ENCODE measurements around the gene TLE4. TPM values are rescaled to one million over a fixed set of nuclear protein-coding genes. Genes with fewer than 3 reads are reported as not detected.

The TLE4 gene
- total and polyA plus RNA-seq, 2 of the 13 experiments (the other 11 are each of a cell fraction or from before 2014, with no cell fraction given): 2.0 to 2.3 TPM

DNA sequence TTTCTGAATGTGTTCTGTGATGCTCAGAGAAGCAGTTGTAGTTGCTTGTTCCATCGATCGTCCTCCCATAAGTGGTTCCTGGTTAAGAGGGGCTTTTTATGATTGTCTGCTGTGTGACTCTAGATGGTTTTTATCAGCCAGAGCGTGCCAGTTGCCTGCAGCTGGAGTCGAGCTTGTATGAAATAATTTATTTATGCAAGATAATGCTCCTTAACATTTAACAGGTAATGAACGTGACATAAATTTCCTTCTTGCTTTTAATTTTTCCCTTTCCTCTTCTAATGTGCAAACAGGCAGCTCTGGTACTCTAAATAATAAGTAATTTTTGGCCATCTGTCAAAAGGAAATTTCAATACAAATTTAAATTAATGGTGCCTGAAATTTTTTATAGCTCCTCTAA lies 84.4 kb downstream of the TLE4 start:
- DNase-seq (ENCODE audit: low spot score) (no peak), ATAC-seq (no peak), FAIRE-seq (no peak)
- CTCF ChIA-PET (ENCODE audit: low intra/inter-chr PET ratio, low total read pairs): no interaction called here
- H3K4me2 ChIP-seq (ENCODE audit: low read depth, low read length): no peak overlapping the region
- no peak overlapping the region for H3K27ac ChIP-seq (ENCODE audit: extremely low read length, insufficient read depth, low read length)
- H4K20me1 ChIP-seq (ENCODE audit: insufficient read depth, low read length): no peaks in the 10 kb centered on the region
- no peaks in the 10 kb centered on the region for H3K27me3 ChIP-seq (ENCODE audit: control insufficient read depth in 1 of 2, insufficient read depth in 2 of 2, low read length in 2 of 2)
- no peak overlapping the region for H3K4me3 ChIP-seq (replicated peaks in 1 of 3; ENCODE audit: insufficient read depth in 1 of 3, low read depth in 2 of 3, low read length in 3 of 3)
- no peaks in the 10 kb centered on the region; the same call in 1 of the 2 replicates for H3K9me3 ChIP-seq (ENCODE audit: low read length)
- no peaks in the 10 kb centered on the region for H3K4me1 ChIP-seq (ENCODE audit: insufficient read depth, low read length)
- H2AFZ ChIP-seq (ENCODE audit: low read length): no peak overlapping the region
- intact Hi-C loops (cut with micrococcal nuclease; ENCODE audit: unreplicated experiment): no loop called here
- WGBS (ENCODE audit: low lambda C conversion rate): 59% methylated on average over 5 of the region's 5 CpGs
- in situ Hi-C loops (cut with HindIII; ENCODE audit: extremely low pct_ligation_motif_present, low pct_unique_long_range_greater_than_20kb): no loop called here
- BruUV-seq (replicated peaks): no TSS peak
- no peaks in the 10 kb centered on the region for H3K36me3 ChIP-seq (replicated peaks in 1 of 2; ENCODE audit: control insufficient read depth in 1 of 2, insufficient read depth in 2 of 2, low read length in 2 of 2)
- H3K9ac ChIP-seq (ENCODE audit: insufficient read depth, low read depth, low read length): no peak overlapping the region
- POLR2A ChIA-PET: no interaction called here
- H3K79me2 ChIP-seq (ENCODE audit: insufficient read depth, low read length): no peaks in the 10 kb centered on the region
- TF ChIP-seq JUND (CRISPR knock-in tag; IDR thresholded peaks at IDR 0.05) (no peak), GPN1 (CRISPR knock-in tag; IDR thresholded peaks at IDR 0.05; ENCODE audit: borderline replicate concordance) (no peak), ZNF446 (CRISPR knock-in tag; IDR thresholded peaks at IDR 0.05) (no peak), ZNF564 (CRISPR knock-in tag; IDR thresholded peaks at IDR 0.05) (no peak), FIP1L1 (IDR thresholded peaks at IDR 0.05; ENCODE audit: borderline replicate concordance, insufficient read depth, low read depth, low read length) (no peak), SUZ12 (IDR thresholded peaks at IDR 0.05; ENCODE audit: low read depth, low read length) (no peak), ZNF496 (CRISPR knock-in tag; IDR thresholded peaks at IDR 0.05; ENCODE audit: insufficient replicate concordance) (no peak), MEIS2 (CRISPR knock-in tag; IDR thresholded peaks at IDR 0.05) (no peak), ZSCAN29 (CRISPR knock-in tag; conservative IDR thresholded peaks at IDR 0.05) (no peak), ZNF510 (CRISPR knock-in tag; IDR thresholded peaks at IDR 0.05; ENCODE audit: low read depth) (no peak), ZNF672 (CRISPR knock-in tag; IDR thresholded peaks at IDR 0.05) (no peak), ARHGAP35 (CRISPR knock-in tag; IDR thresholded peaks at IDR 0.05; ENCODE audit: borderline replicate concordance) (no peak), ZNF138 (CRISPR knock-in tag; IDR thresholded peaks at IDR 0.05; ENCODE audit: low read depth) (no peak), ZNF788 (CRISPR knock-in tag; IDR thresholded peaks at IDR 0.05; ENCODE audit: borderline replicate concordance) (no peak)
- TF ChIP-seq, protein P1, sequence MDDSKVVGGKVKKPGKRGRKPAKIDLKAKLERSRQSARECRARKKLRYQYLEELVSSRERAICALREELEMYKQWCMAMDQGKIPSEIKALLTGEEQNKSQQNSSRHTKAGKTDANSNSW (CRISPR knock-in tag; IDR thresholded peaks at IDR 0.05; ENCODE audit: borderline replicate concordance): no peak
- TF ChIP-seq, protein P2, sequence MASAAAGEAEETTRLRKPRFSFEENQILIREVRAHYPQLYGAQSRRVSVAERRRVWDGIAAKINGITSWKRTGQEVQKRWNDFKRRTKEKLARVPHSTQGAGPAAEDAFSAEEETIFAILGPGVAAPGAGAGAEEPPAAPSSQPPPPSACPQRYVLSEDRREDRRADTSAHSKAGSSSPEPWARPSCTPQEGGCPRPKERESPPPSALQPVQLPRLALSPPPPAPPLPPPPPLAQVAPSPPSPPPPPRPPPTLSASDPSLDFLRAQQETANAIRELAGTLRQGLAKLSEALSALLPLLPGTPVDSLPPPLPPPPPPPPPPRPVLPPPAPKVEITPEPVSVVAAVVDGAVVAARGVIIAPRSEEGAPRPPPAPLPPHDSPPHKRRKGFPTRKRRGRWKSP (CRISPR knock-in tag; IDR thresholded peaks at IDR 0.05): no peak

Measured in HepG2 (cell line).